GM12864 (cell line): ENCODE results near the gene NPC1L1.

Experiments used
- DNase-seq: peaks from one replicate; pipeline ENCODE4 v3.0.0-alpha.2; 2011; ENCODE audit warnings: low read depth
- H3K4me3 ChIP-seq: 2 replicates; pipeline ENCODE4 v1.5.1; 2011; ENCODE audit warnings: mild to moderate bottlenecking, low read depth, low read length, control low read depth
- TF ChIP-seq, protein P1 (sequence below): IDR thresholded peaks from 2 replicates; pipeline ENCODE4 v1.5.1; 2011; ENCODE audit warnings: low read depth, mild to moderate bottlenecking, moderate library complexity, low read length, control low read depth, inconsistent platforms; ENCODE audit errors: missing control alignments

Gene NPC1L1

GRCh38 chr7:44580945-44581878 lies 40.1 kb upstream of the NPC1L1 start:
- TF ChIP-seq, protein P1, sequence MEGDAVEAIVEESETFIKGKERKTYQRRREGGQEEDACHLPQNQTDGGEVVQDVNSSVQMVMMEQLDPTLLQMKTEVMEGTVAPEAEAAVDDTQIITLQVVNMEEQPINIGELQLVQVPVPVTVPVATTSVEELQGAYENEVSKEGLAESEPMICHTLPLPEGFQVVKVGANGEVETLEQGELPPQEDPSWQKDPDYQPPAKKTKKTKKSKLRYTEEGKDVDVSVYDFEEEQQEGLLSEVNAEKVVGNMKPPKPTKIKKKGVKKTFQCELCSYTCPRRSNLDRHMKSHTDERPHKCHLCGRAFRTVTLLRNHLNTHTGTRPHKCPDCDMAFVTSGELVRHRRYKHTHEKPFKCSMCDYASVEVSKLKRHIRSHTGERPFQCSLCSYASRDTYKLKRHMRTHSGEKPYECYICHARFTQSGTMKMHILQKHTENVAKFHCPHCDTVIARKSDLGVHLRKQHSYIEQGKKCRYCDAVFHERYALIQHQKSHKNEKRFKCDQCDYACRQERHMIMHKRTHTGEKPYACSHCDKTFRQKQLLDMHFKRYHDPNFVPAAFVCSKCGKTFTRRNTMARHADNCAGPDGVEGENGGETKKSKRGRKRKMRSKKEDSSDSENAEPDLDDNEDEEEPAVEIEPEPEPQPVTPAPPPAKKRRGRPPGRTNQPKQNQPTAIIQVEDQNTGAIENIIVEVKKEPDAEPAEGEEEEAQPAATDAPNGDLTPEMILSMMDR: no peak
- H3K4me3 ChIP-seq: peak overlapping the region; percentile 74
- DNase-seq: peak; percentile 35

DNA sequence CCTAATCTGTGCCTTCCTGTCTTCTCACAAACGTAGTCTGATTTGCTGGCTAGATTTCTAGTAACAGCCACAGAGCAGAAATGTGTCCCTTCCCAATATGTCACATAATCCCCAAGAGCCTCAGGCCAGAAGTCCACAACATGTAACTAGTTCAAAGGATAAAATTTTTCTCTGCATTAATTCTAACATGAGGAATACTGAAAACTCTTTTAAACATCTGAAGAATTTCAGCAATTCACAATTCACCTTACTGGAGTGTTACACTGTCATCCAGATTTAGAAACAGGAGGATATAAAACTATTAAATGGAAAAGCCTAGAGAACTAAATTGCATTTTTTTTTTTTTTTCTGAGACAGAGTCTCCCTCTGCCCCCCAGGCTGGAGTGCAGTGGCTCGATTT lies 35.1 kb upstream of the NPC1L1 start:
- H3K4me3 ChIP-seq: no peak overlapping the region
- DNase-seq: no peak
- TF ChIP-seq, protein P1: no peak

- DNase-seq: no peak
- H3K4me3 ChIP-seq: no peak overlapping the region
- TF ChIP-seq, protein P1: no peak
Measured at GRCh38 chr7:44575054-44575453, 33.9 kb upstream of the NPC1L1 start.

DNA sequence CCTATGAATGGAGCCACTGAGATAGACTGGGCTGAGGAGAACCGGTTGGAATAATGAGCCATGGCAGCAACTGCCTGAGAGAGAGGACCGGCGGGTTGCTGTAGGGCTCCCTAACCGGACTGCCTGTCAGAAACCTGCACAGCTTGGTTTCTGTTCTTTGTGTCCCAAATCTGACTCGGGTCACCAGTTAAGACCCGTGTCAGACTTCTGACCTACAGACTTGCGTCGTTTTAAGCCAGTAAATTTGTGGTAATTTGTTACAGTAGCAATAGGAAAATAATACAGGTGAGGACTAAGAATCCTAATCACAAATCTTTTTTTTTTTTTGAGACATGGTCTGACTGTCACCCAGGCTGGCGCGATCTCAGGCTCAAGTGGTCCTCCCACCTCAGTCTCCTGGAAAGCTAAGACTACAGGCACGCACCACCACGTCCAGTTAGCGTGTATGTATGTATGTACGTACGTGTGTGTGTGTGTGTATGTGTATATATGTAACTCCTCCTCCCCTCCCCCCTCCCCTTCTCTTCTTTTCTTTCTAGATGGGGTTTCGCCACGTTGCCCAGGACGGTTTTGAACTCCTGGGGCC lies 33.2 kb upstream of the NPC1L1 start:
- H3K4me3 ChIP-seq: peak overlapping the region; percentile 91
- TF ChIP-seq, protein P1: no peak
- DNase-seq: no peak

DNA sequence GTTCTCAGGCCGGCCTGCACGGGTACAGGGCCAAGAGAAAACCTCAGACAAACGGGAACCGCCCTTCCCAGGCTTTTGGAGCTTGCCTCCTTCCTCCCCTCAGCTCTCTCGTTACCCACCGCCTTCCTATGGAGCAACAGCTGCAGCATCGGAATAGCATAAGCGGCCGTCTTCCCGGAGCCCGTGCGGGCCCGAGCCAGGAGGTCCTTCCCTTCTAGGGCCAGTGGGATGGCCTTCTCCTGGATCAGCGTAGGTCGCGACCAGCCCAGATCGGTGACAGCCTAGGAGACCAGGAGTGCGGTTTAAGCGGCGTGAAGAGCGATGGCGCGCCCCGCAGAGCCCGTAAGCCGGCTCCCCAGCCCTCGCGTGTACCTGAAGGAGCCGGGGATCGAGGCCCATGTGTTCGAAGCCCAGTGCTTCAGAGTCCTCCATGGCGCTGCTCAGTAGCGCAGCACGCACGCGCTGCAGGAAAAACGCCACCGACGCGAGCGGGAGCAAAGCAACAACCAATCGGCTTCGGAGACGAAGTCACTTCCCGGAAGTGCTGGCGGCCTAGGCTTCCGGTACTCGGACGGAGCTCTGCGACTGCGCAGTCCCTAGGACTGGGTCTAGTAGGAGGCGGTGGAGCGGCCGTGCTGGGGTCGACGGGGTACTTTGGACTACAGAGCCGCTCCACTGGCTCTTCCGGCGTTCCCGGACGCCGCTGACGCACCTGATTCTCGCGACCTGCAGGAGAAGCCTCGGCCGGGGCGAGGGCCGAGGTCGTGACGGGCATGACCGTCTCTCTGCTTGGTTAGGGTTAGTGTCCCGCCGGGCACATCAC lies 32.5 kb upstream of the NPC1L1 start, which contains the start of gene DDX56:
Gene DDX56, minus strand, starts transcription at position 445 of the 823 bp plus-strand sequence. Its CDS starts 13 bp downstream, at position 432.
- DNase-seq: peak; percentile 90
- TF ChIP-seq, protein P1: no peak
- peak within 1 kb of the TSS; percentile 91 for H3K4me3 ChIP-seq

GRCh38 chr7:44572771-44573170 lies 31.6 kb upstream of the NPC1L1 start:
- DNase-seq: no peak
- TF ChIP-seq, protein P1: no peak
- peak overlapping the region; percentile 91 for H3K4me3 ChIP-seq
